BE2C (cell line): Measurements from ENCODE around the gene GPR75. TPM values are rescaled to one million over a fixed set of nuclear protein-coding genes. Genes with fewer than 3 reads are reported as not detected.

Experiments
- DNase-seq: peaks from one replicate; pipeline ENCODE4 v3.0.0-alpha.2; 2020
- H3K27me3 ChIP-seq: fragments of 250-450 bp; sonication (Bioruptor Pico); 2 replicates; pipeline ENCODE4 v1.5.1; 2020; ENCODE audit warnings: mild to moderate bottlenecking
- H3K36me3 ChIP-seq: fragments of 250-450 bp; sonication (Bioruptor Pico); 2 replicates; pipeline ENCODE4 v1.5.1; 2020; ENCODE audit warnings: mild to moderate bottlenecking
- H3K4me1 ChIP-seq: fragments of 250-450 bp; sonication (Bioruptor Pico); 2 replicates; pipeline ENCODE4 v1.5.1; 2020
- H3K4me3 ChIP-seq: 2 replicates; pipeline ENCODE4 v1.5.1; 2011; ENCODE audit warnings: low read depth, low read length
- H3K9me3 ChIP-seq: fragments of 250-450 bp; sonication (Bioruptor Pico); 2 replicates; pipeline ENCODE4 v1.5.1; 2020
- polyA plus RNA-seq: library from polyadenylated mRNA; unstranded; fragments of >200 nt; gene quantifications from one replicate; pipeline ENCODE4 v1.2.1, GENCODE V29; 2012; ENCODE audit warnings: low read depth, missing spikeins; ENCODE audit not compliant: insufficient read length, insufficient read depth
- TF ChIP-seq, protein P1 (sequence below): IDR thresholded peaks from 2 replicates; pipeline ENCODE4 v1.5.1; 2012; ENCODE audit warnings: mild to moderate bottlenecking, low read depth, low read length

The GPR75 gene
- polyA plus RNA-seq, result 0.42 TPM

DNA sequence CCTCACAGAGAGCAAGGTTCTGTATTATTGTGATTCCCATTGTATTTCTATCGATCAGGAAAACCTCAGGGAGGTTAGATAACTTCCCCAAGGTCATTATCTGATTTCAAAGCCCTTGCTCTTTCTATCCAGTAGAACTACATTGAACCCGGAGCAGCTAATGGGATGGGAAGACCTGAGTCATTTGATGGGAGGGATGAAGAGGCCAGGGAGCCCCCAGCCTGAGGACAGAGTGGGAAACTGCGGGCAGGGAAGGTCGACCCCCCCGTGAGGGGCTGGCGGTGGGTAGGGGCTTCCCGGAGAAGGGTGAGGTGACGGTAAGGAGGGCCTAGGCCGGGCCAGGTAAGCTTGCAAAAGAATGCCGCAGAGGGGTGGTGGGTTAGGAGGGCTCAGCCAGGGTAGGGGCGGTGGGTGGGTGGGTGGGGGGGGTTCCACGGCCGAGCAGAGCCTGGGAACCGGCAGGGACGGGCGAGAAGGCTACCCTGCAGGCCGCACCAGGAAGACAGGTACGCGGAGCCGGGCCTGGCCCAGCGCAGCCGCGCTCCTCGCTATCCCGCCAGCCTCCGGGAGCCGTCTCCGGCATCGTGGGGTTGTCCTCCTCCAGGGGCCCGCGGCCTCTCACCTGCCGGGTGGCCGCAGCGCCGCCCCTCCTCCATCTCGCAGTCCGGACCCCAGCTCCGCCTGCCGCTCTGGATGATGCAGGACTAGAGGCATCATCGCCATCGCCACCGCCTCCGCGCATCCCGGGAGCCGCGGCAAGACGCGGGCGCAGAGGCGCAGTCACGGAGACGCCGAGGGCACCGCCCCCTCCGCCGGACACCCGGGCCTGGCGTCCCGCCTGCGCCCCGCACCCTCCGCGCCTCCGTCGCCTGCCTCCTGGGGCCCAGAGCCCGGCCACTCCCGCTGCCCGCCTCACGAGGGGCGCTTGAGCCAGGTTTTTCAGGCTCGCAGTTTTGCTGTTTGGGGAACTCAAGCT is at the start of gene GPR75:
GPR75 (minus strand) TSS at position 762 of the 976 bp plus-strand sequence. CDS start 5,211 bp downstream, outside the sequence.
- TF ChIP-seq, protein P1, sequence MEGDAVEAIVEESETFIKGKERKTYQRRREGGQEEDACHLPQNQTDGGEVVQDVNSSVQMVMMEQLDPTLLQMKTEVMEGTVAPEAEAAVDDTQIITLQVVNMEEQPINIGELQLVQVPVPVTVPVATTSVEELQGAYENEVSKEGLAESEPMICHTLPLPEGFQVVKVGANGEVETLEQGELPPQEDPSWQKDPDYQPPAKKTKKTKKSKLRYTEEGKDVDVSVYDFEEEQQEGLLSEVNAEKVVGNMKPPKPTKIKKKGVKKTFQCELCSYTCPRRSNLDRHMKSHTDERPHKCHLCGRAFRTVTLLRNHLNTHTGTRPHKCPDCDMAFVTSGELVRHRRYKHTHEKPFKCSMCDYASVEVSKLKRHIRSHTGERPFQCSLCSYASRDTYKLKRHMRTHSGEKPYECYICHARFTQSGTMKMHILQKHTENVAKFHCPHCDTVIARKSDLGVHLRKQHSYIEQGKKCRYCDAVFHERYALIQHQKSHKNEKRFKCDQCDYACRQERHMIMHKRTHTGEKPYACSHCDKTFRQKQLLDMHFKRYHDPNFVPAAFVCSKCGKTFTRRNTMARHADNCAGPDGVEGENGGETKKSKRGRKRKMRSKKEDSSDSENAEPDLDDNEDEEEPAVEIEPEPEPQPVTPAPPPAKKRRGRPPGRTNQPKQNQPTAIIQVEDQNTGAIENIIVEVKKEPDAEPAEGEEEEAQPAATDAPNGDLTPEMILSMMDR, result no peak
- no peaks in the 10 kb centered on the region for H3K36me3 ChIP-seq
- no peak within 1 kb of the TSS for H3K4me3 ChIP-seq
- H3K27me3 ChIP-seq, result no peaks in the 10 kb centered on the region
- no peaks in the 10 kb centered on the region for H3K9me3 ChIP-seq
- DNase-seq, result no peak
- H3K4me1 ChIP-seq, result no peaks in the 10 kb centered on the region

DNA sequence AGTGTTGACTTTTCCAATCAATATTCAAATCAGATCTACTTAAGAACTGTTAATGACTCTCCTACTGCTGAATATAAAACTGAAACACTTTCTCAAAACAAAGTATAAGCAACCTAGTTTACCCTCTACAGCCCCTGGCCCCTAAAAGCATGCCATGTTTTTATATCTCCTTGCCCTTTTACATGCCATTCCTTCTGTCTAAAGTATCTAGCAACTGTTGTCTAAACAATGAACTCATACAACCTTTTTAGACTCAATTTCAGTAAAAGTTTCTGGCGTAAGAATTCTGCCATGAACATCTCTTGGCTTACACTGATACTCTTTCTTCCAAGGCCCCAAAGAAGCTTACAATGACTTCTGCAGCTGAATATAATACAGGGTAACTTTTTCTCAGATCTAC is 47.8 kb upstream of the GPR75 start:
- Histone ChIP-seq H3K4me1 (no peaks in the 10 kb centered on the region), H3K4me3 (no peak overlapping the region), H3K36me3 (peaks cover 18% of the 10 kb centered on the region), H3K9me3 (no peaks in the 10 kb centered on the region), H3K27me3 (no peaks in the 10 kb centered on the region)
- no peak for DNase-seq
- TF ChIP-seq, protein P1, result no peak

DNA sequence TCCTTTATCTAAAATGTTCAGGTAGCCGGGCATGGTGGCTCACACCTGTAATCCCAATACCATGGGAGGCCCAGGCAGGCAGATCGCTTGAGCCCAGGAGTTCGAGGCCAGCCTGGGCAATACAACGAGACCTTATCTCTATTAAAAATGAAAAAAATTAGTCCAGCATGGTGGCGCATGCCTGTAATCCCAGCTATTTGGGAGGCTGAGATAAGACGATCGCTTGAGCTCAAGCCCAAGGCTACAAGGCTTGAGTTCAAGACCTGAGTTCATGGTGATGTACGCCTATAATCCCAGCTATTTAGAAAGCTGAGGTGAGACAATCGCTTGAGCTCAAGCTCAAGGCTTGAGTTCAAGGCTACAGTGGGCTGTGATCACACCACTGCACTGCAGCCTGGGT is 45.6 kb upstream of the GPR75 start:
- Histone ChIP-seq H3K9me3 (no peaks in the 10 kb centered on the region), H3K36me3 (peaks cover 18% of the 10 kb centered on the region), H3K27me3 (no peaks in the 10 kb centered on the region), H3K4me1 (no peaks in the 10 kb centered on the region), H3K4me3 (no peak overlapping the region)
- TF ChIP-seq, protein P1, result no peak
- DNase-seq, result no peak

DNA sequence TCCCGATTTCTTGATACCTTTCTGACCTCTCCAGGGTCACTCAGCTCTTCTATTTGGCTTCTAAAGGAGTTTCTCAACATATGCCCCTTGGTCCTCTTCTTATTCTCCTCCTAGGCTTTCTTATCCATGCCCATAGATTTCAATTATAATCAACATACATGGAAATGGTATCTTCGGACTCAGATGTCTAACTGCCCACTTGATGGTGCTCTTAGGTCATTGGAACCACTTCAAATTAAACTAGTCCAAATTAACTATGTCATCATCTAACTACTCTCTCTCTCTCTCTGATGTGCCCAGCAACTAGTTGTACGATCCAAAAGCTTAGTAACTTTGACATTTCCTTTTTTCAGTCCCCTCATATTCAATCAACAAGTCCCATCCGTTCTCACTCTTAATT is 43.2 kb upstream of the GPR75 start:
- TF ChIP-seq, protein P1, result no peak
- Histone ChIP-seq H3K4me3 (no peak overlapping the region), H3K4me1 (no peaks in the 10 kb centered on the region), H3K9me3 (no peaks in the 10 kb centered on the region), H3K27me3 (no peaks in the 10 kb centered on the region), H3K36me3 (peaks cover 18% of the 10 kb centered on the region)
- DNase-seq, result no peak

DNA sequence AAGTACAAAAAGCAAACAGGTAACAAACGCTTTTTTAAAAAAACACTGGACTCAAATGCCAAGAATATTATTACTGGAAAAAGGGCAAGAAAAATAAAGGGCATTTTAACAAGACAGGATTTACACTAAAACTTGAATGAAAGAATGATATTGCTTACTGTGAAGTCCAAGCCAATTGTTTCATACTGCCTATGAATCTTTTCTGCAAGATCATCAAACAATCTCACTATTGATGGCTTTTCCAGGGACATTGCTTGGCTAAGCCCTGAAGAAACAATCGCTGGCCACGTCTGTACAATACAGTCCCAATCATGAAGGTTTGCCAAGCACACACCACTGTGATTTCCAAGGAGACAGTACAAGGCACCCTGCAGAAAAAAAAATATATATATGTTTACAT is 41.4 kb upstream of the GPR75 start:
- no peak for DNase-seq
- no peaks in the 10 kb centered on the region for H3K4me1 ChIP-seq
- peaks cover 8% of the 10 kb centered on the region for H3K36me3 ChIP-seq
- H3K4me3 ChIP-seq, result no peak overlapping the region
- H3K27me3 ChIP-seq, result no peaks in the 10 kb centered on the region
- TF ChIP-seq, protein P1, result no peak
- no peaks in the 10 kb centered on the region for H3K9me3 ChIP-seq

DNA sequence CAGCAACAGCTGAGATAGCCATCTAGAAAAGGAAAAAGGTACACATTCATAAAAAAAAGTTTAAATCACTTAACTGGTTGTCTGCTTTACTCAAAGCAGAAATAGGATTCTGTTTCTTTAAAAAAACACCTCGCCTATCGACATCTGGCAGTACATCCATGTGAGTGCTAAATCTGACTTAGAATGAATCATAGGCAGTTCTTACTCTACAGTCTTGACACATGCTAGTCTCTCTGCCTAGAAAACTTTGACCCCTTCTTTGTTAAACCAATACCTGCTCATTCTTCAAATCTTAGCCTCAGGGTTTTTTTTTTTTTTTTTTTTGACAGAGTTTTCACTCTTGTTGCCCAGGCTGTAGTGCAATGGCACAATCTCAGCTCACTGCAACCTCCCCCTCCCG is 37.1 kb upstream of the GPR75 start:
- no peak for DNase-seq
- peaks cover 15% of the 10 kb centered on the region; the same call in 1 of the 2 replicates for H3K36me3 ChIP-seq
- H3K27me3 ChIP-seq, result no peaks in the 10 kb centered on the region
- TF ChIP-seq, protein P1, result no peak
- H3K4me3 ChIP-seq, result no peak overlapping the region
- no peaks in the 10 kb centered on the region for H3K9me3 ChIP-seq
- H3K4me1 ChIP-seq, result no peaks in the 10 kb centered on the region
